HG03135 (cell line): ENCODE results near the gene PARP14.
"Not testable (repeated sequence)": the region's sequence is repeated elsewhere in the genome, so short reads cannot be mapped to it uniquely, and the experiment has no call there.

ENCODE experiments used
- ATAC-seq: cut with Tn5 transposase; IDR thresholded peaks from one replicate; pipeline ENCODE4 v1.9.1; 2021; ENCODE audit warnings: mild to moderate bottlenecking, moderate library complexity; ENCODE audit not compliant: unreplicated experiment

The PARP14 gene

GRCh38 chr3:122680475-122681283 lies at the start of gene PARP14:
Gene PARP14, plus strand, starts transcription at chr3:122680839. Its CDS starts 45 bp downstream, at chr3:122680884.
- peak; percentile 38 for ATAC-seq

- ATAC-seq: no peak
Measured at GRCh38 chr3:122635789-122636188, 44.9 kb upstream of the PARP14 start.

- ATAC-seq: no peak
Measured at GRCh38 chr3:122636697-122637096, 43.9 kb upstream of the PARP14 start.

GRCh38 chr3:122640437-122640999 lies 40.1 kb upstream of the PARP14 start:
- ATAC-seq: no peak

- ATAC-seq: peak; percentile 77
Measured at GRCh38 chr3:122642935-122643334, 37.7 kb upstream of the PARP14 start.

GRCh38 chr3:122646146-122646988 lies 34.3 kb upstream of the PARP14 start:
- no peak for ATAC-seq

GRCh38 chr3:122651233-122651907 lies 29.3 kb upstream of the PARP14 start:
- not testable (repeated sequence) for ATAC-seq

GRCh38 chr3:122651962-122652361 lies 28.7 kb upstream of the PARP14 start:
- not testable (repeated sequence) for ATAC-seq

GRCh38 chr3:122658336-122658735 lies 22.3 kb upstream of the PARP14 start:
- not testable (repeated sequence) for ATAC-seq

GRCh38 chr3:122660297-122660974 lies 20.2 kb upstream of the PARP14 start:
- ATAC-seq: no peak

- ATAC-seq: no peak
Measured at GRCh38 chr3:122661633-122662032, 19.0 kb upstream of the PARP14 start.

GRCh38 chr3:122662505-122662904 lies 18.1 kb upstream of the PARP14 start:
- no peak for ATAC-seq

GRCh38 chr3:122665226-122665786 lies 15.3 kb upstream of the PARP14 start:
- ATAC-seq: no peak

- no peak for ATAC-seq
Measured at GRCh38 chr3:122665881-122666280, 14.8 kb upstream of the PARP14 start.

- ATAC-seq: no peak
Measured at GRCh38 chr3:122668930-122669730, 11.5 kb upstream of the PARP14 start.

- ATAC-seq: no peak
Measured at GRCh38 chr3:122671553-122671952, 9.1 kb upstream of the PARP14 start.

GRCh38 chr3:122674339-122674738 lies 6.3 kb upstream of the PARP14 start:
- no peak for ATAC-seq

GRCh38 chr3:122676759-122677158 lies 3.9 kb upstream of the PARP14 start:
- no peak for ATAC-seq

- ATAC-seq: no peak
Measured at GRCh38 chr3:122677216-122677615, 3.4 kb upstream of the PARP14 start.
